Measurements from ENCODE around the gene RASGRF1.

The RASGRF1 gene

GRCh38 chr15:79090487-79091203 lies at the start of gene RASGRF1:
RASGRF1 (minus strand) TSS chr15:79090780; CDS start chr15:79090498, 282 bp downstream.
- TF ChIP-seq ZFX (IDR thresholded peaks at IDR 0.05) (no peak), CTCF (conservative IDR thresholded peaks at IDR 0.05) (no peak)
- no peak within 1 kb of the TSS for H3K27ac ChIP-seq

- no peak overlapping the region for H3K27ac ChIP-seq
- no peak for TF ChIP-seq ZFX (IDR thresholded peaks at IDR 0.05)
- no peak for TF ChIP-seq CTCF (conservative IDR thresholded peaks at IDR 0.05)
Observed at GRCh38 chr15:79136434-79137046, 46.0 kb upstream of the RASGRF1 start.

GRCh38 chr15:79133309-79133708 lies 42.7 kb upstream of the RASGRF1 start:
- TF ChIP-seq ZFX (IDR thresholded peaks at IDR 0.05), result no peak
- TF ChIP-seq CTCF (conservative IDR thresholded peaks at IDR 0.05), result no peak
- H3K27ac ChIP-seq, result no peak overlapping the region

GRCh38 chr15:79132770-79133169 lies 42.2 kb upstream of the RASGRF1 start:
- TF ChIP-seq CTCF (conservative IDR thresholded peaks at IDR 0.05) (no peak), ZFX (IDR thresholded peaks at IDR 0.05) (no peak)
- H3K27ac ChIP-seq, result no peak overlapping the region

- no peak overlapping the region for H3K27ac ChIP-seq
- TF ChIP-seq ZFX (IDR thresholded peaks at IDR 0.05), result no peak
- no peak for TF ChIP-seq CTCF (conservative IDR thresholded peaks at IDR 0.05)
Observed at GRCh38 chr15:79132361-79132760, 41.8 kb upstream of the RASGRF1 start.

- TF ChIP-seq ZFX (IDR thresholded peaks at IDR 0.05), result no peak
- peak; percentile 40 for TF ChIP-seq CTCF (conservative IDR thresholded peaks at IDR 0.05)
- H3K27ac ChIP-seq, result no peak overlapping the region
Observed at GRCh38 chr15:79130535-79131130, 40.1 kb upstream of the RASGRF1 start.

GRCh38 chr15:79129235-79129634 lies 38.7 kb upstream of the RASGRF1 start:
- TF ChIP-seq CTCF (conservative IDR thresholded peaks at IDR 0.05) (no peak), ZFX (IDR thresholded peaks at IDR 0.05) (no peak)

More at GRCh38 chr15:79129235-79129634, 38.7 kb upstream of the RASGRF1 start:
- no peak overlapping the region for H3K27ac ChIP-seq

Measured in C4-2B (cell line).